ENCODE data around the gene MYO1G.

The MYO1G gene

DNA sequence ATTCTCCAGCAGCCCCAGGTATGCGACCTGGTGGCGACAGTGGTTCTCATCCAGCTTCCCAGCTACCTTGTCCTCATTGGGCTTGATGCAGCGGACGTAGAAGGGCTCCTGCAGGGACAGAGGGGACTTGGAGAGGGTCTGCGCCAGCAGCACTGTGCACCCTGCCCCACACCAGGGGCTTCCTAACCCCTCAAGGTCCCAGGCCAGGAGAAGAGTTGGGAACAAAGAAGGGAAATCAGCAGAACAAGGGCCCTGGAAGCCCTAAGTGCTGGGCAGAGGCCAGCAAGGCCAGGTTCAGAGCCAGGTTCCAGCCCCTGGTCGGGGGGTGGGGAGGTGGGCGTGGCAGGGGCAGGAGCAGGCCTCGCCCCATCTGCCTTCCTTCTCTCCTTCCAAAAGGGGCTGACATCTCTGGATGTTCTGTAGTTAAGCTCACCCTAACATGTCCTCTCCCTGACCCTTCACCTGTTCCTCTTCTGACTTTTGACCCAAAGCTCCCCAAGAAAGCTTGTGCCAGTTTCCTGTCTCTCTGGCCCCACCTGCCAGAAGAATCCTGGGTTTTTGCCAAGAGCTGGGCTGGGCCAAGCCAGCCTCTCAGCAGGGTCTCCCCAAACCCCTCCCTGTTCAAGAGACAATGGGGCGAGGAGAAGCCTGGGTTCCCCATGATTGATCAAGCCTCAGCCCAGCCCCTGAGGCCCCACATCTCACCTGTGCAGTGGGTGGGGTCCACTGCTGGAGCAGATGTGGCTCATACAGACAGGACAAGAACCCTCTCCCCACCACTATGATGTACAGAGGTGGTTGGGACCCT is 11.9 kb downstream of the MYO1G start:
- DNase-seq (ENCODE audit: low spot score): no peak
- TF ChIP-seq, protein P1, sequence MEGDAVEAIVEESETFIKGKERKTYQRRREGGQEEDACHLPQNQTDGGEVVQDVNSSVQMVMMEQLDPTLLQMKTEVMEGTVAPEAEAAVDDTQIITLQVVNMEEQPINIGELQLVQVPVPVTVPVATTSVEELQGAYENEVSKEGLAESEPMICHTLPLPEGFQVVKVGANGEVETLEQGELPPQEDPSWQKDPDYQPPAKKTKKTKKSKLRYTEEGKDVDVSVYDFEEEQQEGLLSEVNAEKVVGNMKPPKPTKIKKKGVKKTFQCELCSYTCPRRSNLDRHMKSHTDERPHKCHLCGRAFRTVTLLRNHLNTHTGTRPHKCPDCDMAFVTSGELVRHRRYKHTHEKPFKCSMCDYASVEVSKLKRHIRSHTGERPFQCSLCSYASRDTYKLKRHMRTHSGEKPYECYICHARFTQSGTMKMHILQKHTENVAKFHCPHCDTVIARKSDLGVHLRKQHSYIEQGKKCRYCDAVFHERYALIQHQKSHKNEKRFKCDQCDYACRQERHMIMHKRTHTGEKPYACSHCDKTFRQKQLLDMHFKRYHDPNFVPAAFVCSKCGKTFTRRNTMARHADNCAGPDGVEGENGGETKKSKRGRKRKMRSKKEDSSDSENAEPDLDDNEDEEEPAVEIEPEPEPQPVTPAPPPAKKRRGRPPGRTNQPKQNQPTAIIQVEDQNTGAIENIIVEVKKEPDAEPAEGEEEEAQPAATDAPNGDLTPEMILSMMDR (IDR thresholded peaks at IDR 0.05; ENCODE audit: extremely low read depth, insufficient read depth, missing control alignments): no peak
- in situ Hi-C loops (cut with MboI; ENCODE audit: low pct_unique_long_range_greater_than_20kb, low sequenced_read_pairs, unreplicated experiment): no loop called here

- in situ Hi-C loops (cut with MboI; ENCODE audit: low pct_unique_long_range_greater_than_20kb, low sequenced_read_pairs, unreplicated experiment): no loop called here
- no peak for DNase-seq (ENCODE audit: low spot score)
Observed at GRCh38 chr7:44965937-44966730, 12.7 kb downstream of the MYO1G start.

DNA sequence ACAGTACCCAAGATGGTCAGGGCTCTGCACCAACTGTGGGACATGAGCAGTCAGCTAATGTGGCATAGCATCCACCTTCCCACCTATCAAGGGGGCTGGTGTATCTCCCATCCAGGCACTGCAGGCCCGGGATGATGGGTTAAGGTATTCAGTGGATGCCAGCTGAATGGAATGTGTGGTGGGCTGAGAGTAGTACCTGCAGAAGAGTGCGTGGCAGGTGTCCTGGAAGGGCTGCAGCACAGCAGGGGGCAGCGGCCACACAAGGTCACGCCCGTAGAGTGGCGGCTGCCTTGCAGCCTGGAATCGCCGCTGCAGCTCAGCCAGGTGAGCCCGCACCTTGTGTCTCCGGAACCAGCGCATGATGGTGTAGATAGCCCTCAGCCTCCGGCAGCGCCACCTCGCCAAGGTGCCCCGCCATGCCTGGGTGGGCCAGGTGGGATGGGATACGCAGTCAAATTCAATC is 13.3 kb downstream of the MYO1G start:
- DNase-seq (ENCODE audit: low spot score): no peak
- in situ Hi-C loops (cut with MboI; ENCODE audit: low pct_unique_long_range_greater_than_20kb, low sequenced_read_pairs, unreplicated experiment): no loop called here
- TF ChIP-seq, protein P1 (IDR thresholded peaks at IDR 0.05; ENCODE audit: extremely low read depth, insufficient read depth, missing control alignments): no peak

More at GRCh38 chr7:44965937-44966730, 12.7 kb downstream of the MYO1G start:
- TF ChIP-seq, protein P1 (IDR thresholded peaks at IDR 0.05; ENCODE audit: extremely low read depth, insufficient read depth, missing control alignments): no peak

- in situ Hi-C loops (cut with MboI; ENCODE audit: low pct_unique_long_range_greater_than_20kb, low sequenced_read_pairs, unreplicated experiment): no loop called here
- no peak for DNase-seq (ENCODE audit: low spot score)
- TF ChIP-seq, protein P1 (IDR thresholded peaks at IDR 0.05; ENCODE audit: extremely low read depth, insufficient read depth, missing control alignments): no peak
Observed at GRCh38 chr7:44964831-44965440, 13.9 kb downstream of the MYO1G start.

GRCh38 chr7:44964384-44964830 is 14.4 kb downstream of the MYO1G start:
- DNase-seq (ENCODE audit: low spot score): no peak
- TF ChIP-seq, protein P1 (IDR thresholded peaks at IDR 0.05; ENCODE audit: extremely low read depth, insufficient read depth, missing control alignments): peak; percentile 24

More at GRCh38 chr7:44964384-44964830, 14.4 kb downstream of the MYO1G start:
- in situ Hi-C loops (cut with MboI; ENCODE audit: low pct_unique_long_range_greater_than_20kb, low sequenced_read_pairs, unreplicated experiment): no loop called here
